Kidney (tissue), 14 donors: Measurements from ENCODE around the gene ZSWIM7. TPM values are rescaled to one million over a fixed set of nuclear protein-coding genes. Genes with fewer than 3 reads are reported as not detected.

Experiments
- DNase-seq, 5 donors: peaks; one replicate each; pipeline ENCODE4 v3.0.0-alpha.2; 2013 to 2020
- FAIRE-seq: peaks from 2 replicates; lab custom pipeline; 2012; peaks lifted over from hg19 to GRCh38; lab: Jason Lieb, UNC
- H3K27ac ChIP-seq, 2 donors: one replicate each; pipeline ENCODE4 v1.7.0; 2013; ENCODE audit warnings: low read depth in 2 of 2, low read length in 2 of 2, inconsistent platforms in 1 of 2
- H3K27me3 ChIP-seq: one replicate; pipeline ENCODE4 v1.7.1; 2013; ENCODE audit warnings: low read length, inconsistent platforms; ENCODE audit not compliant: control insufficient read depth, insufficient read depth
- H3K36me3 ChIP-seq, 3 donors: one replicate each; pipeline versions ENCODE4 v1.7.0 to v1.7.1; 2013; ENCODE audit warnings: low read length in 3 of 3, control low read depth in 1 of 3, inconsistent platforms in 1 of 3; ENCODE audit not compliant: insufficient read depth in 3 of 3, control insufficient read depth in 2 of 3
- H3K4me1 ChIP-seq, 3 donors: one replicate each; pipeline versions ENCODE4 v1.7.0 to v1.7.1; 2013; ENCODE audit warnings: low read length in 3 of 3, inconsistent platforms in 1 of 3, low read depth in 1 of 3; ENCODE audit not compliant: control insufficient read depth in 2 of 3, insufficient read depth in 2 of 3
- H3K4me3 ChIP-seq, 3 donors: one replicate each; pipeline versions ENCODE4 v1.7.0 to v1.8.1; 2013; ENCODE audit warnings: low read length in 3 of 3, control low read depth in 1 of 3, inconsistent platforms in 1 of 3
- H3K9ac ChIP-seq, 3 donors: one replicate each; pipeline versions ENCODE4 v1.7.0 to v1.7.1; 2013; ENCODE audit warnings: low read length in 3 of 3, control low read depth in 1 of 3, inconsistent platforms in 1 of 3
- H3K9me3 ChIP-seq, 3 donors: one replicate each; pipeline versions ENCODE4 v1.7.0 to v1.7.1; 2013; ENCODE audit warnings: low read length in 3 of 3, control low read depth in 1 of 3, inconsistent platforms in 1 of 3; ENCODE audit not compliant: control insufficient read depth in 2 of 3, insufficient read depth in 1 of 3
- intact Hi-C: fragments of 100-400 bp; cut with DNase I; formaldehyde crosslinking; loops from one replicate; pipeline ENCODE4 v1.11.1; 2022
- polyA plus RNA-seq: library from polyadenylated mRNA; stranded (reverse); fragments of 350-450 nt; fragmentation: Illumina TruSeq; extraction: RNeasy Lipid Tissue Mini Kit (QIAGEN cat#74804); gene quantifications from one replicate; pipeline ENCODE4 v1.2.3, GENCODE V29; 2014; ENCODE audit warnings: low read depth, low replicate concordance; ENCODE audit not compliant: insufficient read depth
- total RNA-seq: library from RNA; stranded (reverse); fragmentation: NEBNext Ultra II Directional; extraction: Animal tissue kit (Norgen Biotek cat#: 25700); gene quantifications from one replicate; pipeline ENCODE4 v1.2.1, GENCODE V29; 2021
- TF ChIP-seq, protein P1 (sequence below): IDR thresholded peaks from 3 replicates; pipeline ENCODE4 v1.5.1; 2012; ENCODE audit warnings: mild to moderate bottlenecking, moderate library complexity, borderline replicate concordance; ENCODE audit not compliant: insufficient read depth; ENCODE audit errors: extremely low read depth
- donor health status: control.
- donor health status: control.
- donor health status: control.
- donor health status: control.
- donor health status: control.
- donor health status: DM: yes; HTN: yes; CAD: no.
- donor health status: Normal renal cell carcinoma (clear cell type).

The ZSWIM7 gene
- total and polyA plus RNA-seq, 2 donors from 2014 or later, result 21.0 to 66.7 TPM

DNA sequence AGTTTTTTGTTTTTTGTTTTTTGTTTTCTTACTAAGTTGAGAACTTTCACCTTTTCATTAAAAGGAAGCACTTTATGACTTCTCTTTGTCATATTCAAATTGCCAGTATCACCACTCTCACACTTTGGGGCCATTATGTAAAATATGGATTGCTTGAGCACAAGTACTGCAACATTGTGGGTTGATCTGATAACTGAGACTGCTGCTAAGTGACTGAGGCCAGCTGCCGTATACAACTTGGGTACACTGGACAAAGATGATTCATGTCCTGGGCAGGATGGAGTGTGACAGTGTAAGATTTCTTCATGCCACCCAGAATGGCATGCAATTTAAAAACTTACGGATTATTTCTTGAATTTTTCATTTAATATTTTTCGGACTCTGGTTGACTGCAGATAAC is 7.9 kb upstream of the ZSWIM7 start:
- Histone ChIP-seq H3K36me3 (peaks cover 12 to 53% (median 34%) of the 10 kb centered on the region in 3 donors), H3K9me3 (no peaks in the 10 kb centered on the region), H3K4me1 (peaks cover 0 to 2% (median 0%) of the 10 kb centered on the region in 3 donors), H3K4me3 (no peak overlapping the region), H3K27ac (no peak overlapping the region), H3K27me3 (no peaks in the 10 kb centered on the region), H3K9ac (no peak overlapping the region)
- intact Hi-C loops, result no loop called here
- DNase-seq (no peak), FAIRE-seq (no peak)
- TF ChIP-seq, protein P1, sequence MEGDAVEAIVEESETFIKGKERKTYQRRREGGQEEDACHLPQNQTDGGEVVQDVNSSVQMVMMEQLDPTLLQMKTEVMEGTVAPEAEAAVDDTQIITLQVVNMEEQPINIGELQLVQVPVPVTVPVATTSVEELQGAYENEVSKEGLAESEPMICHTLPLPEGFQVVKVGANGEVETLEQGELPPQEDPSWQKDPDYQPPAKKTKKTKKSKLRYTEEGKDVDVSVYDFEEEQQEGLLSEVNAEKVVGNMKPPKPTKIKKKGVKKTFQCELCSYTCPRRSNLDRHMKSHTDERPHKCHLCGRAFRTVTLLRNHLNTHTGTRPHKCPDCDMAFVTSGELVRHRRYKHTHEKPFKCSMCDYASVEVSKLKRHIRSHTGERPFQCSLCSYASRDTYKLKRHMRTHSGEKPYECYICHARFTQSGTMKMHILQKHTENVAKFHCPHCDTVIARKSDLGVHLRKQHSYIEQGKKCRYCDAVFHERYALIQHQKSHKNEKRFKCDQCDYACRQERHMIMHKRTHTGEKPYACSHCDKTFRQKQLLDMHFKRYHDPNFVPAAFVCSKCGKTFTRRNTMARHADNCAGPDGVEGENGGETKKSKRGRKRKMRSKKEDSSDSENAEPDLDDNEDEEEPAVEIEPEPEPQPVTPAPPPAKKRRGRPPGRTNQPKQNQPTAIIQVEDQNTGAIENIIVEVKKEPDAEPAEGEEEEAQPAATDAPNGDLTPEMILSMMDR, result no peak

DNA sequence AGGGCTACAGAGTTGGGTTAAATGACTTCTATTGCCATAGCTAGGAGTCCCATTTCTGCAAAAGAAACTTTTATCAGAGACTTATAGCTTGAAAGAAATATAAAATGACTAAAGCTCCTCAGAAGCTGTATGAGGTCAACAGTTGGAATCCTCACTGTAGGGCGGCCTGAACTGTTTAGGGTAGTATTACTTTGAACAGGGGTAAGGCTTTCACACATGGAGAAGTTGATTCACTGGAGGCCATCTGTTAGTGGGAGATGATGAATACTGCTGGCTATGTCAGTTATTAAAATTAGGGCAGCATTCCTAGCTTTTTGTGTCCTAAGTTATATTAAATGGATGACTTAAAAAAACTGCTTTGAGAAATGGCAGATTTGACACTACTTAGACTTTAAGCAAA is 6.1 kb upstream of the ZSWIM7 start:
- Histone ChIP-seq H3K27me3 (no peaks in the 10 kb centered on the region), H3K27ac (no peak overlapping the region), H3K36me3 (peaks cover 20 to 56% (median 34%) of the 10 kb centered on the region in 3 donors), H3K9me3 (no peaks in the 10 kb centered on the region), H3K9ac (no peak overlapping the region), H3K4me3 (no peak overlapping the region), H3K4me1 (peaks cover 0 to 7% (median 4%) of the 10 kb centered on the region in 3 donors)
- DNase-seq, result no peak
- FAIRE-seq, result no peak
- intact Hi-C loops, result no loop called here
- TF ChIP-seq, protein P1, result no peak

DNA sequence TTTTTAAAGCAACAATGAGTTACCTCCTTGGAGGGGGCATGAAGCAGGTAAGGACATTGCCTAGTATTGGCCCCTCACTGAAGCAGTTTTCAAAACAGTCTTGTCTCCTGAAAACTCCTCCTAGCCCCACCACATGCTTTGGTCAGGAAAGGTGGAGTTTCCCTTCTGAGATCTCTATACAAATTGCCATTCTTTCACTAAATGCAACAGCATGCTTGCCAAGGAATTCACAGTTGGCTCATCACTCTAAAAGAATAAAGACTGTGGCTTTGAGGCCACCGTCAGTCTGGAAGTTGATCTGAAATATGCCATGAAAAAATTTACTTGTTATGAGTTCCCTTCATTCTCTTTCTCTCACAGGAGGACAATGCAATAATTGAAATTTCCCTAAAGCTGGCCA is 4.3 kb upstream of the ZSWIM7 start:
- FAIRE-seq (no peak), DNase-seq (peak in 1 of 5 donors; percentile 11)
- Histone ChIP-seq H3K4me3 (no peak overlapping the region), H3K9ac (no peak overlapping the region), H3K36me3 (peaks cover 20 to 55% (median 34%) of the 10 kb centered on the region in 3 donors), H3K27me3 (no peaks in the 10 kb centered on the region), H3K4me1 (peaks cover 0 to 8% (median 7%) of the 10 kb centered on the region in 3 donors), H3K9me3 (no peaks in the 10 kb centered on the region), H3K27ac (no peak overlapping the region)
- intact Hi-C loops, result no loop called here
- TF ChIP-seq, protein P1, result no peak
